Ovary (tissue), 3 donors: ENCODE data around the gene DNAJC1.

Experiments used
- CTCF ChIP-seq, 3 donors: fragments of 450-650 bp in 2 of 3; fragments of 200-600 bp in 1 of 3; IDR thresholded peaks; one replicate each; pipeline versions ENCODE4 v1.5.1 to v1.8.0; 2016 to 2022; ENCODE audit warnings: antibody characterized with exemption in 3 of 3, mild to moderate bottlenecking in 1 of 3
- EP300 ChIP-seq: sonication (generic); formaldehyde crosslinking; IDR thresholded peaks from one replicate; pipeline ENCODE4 v1.6.1; 2017; ENCODE audit warnings: antibody characterized with exemption
- POLR2A ChIP-seq: fragments of 450-650 bp; IDR thresholded peaks from one replicate; pipeline ENCODE4 v1.6.1; 2017; ENCODE audit warnings: antibody characterized with exemption, mild to moderate bottlenecking, moderate library complexity
- donor health status: DM: no; HTN: no; CAD: no.

- TF ChIP-seq CTCF (IDR thresholded peaks at IDR 0.05) (no peak), POLR2A (no peak), EP300 (no peak)
These were observed 253.7 kb downstream of the DNAJC1 start for GRCh38 chr10:21749788-21750187.
